Transverse colon (tissue), 4 donors: ENCODE results near the gene STK4. TPM values are rescaled to one million over a fixed set of nuclear protein-coding genes. Genes with fewer than 3 reads are reported as not detected.

ENCODE experiments used
- DNase-seq: peaks from one replicate; pipeline ENCODE4 v3.0.0-alpha.2; 2019
- H3K27ac ChIP-seq, 4 donors: fragments of 200-600 bp; sonication (generic); 2 replicates each; pipeline ENCODE4 v1.5.1; 2016 to 2018; ENCODE audit warnings: inconsistent platforms in 4 of 4
- H3K27me3 ChIP-seq: fragments of 200-600 bp; sonication (generic); 2 replicates; pipeline ENCODE4 v1.5.1; 2017; ENCODE audit warnings: inconsistent platforms
- H3K36me3 ChIP-seq, 4 donors: fragments of 200-600 bp; sonication (generic); 2 replicates each; pipeline ENCODE4 v1.5.1; 2017 to 2019; ENCODE audit warnings: inconsistent platforms in 4 of 4
- H3K4me1 ChIP-seq, 4 donors: fragments of 200-600 bp; sonication (generic); 2 replicates each; pipeline ENCODE4 v1.5.1; 2017 to 2020; ENCODE audit warnings: inconsistent platforms in 4 of 4
- H3K4me3 ChIP-seq, 4 donors: fragments of 200-600 bp; sonication (generic); 1 replicate in 1 of 4; 2 replicates in 3 of 4; pipeline versions ENCODE4 v1.5.1 to v1.6.1; 2017 to 2019; ENCODE audit warnings: inconsistent platforms in 4 of 4
- H3K9me3 ChIP-seq, 2 donors: fragments of 200-600 bp; sonication (generic); 2 replicates each; pipeline ENCODE4 v1.5.1; 2017 to 2019; ENCODE audit warnings: inconsistent platforms in 2 of 2
- EP300 ChIP-seq: sonication (generic); formaldehyde crosslinking; IDR thresholded peaks from one replicate; pipeline ENCODE4 v1.6.1; 2017; ENCODE audit warnings: antibody characterized with exemption, low read depth
- POLR2A ChIP-seq: fragments of 450-650 bp; IDR thresholded peaks from one replicate; pipeline ENCODE4 v1.6.1; 2016; ENCODE audit warnings: antibody characterized with exemption, mild to moderate bottlenecking, moderate library complexity
- POLR2AphosphoS5 ChIP-seq, 3 donors: sonication (generic); formaldehyde crosslinking; IDR thresholded peaks; one replicate each; pipeline ENCODE4 v1.6.1; 2016; ENCODE audit warnings: antibody characterized with exemption in 3 of 3
- WGBS, 2 donors: methylation state at CpG; one replicate each; pipeline ENCODE4 v1.1.5; 2018; ENCODE audit warnings: low coverage in 1 of 2; 5-methylcytosine and 5-hydroxymethylcytosine counted together
- in situ Hi-C, 4 donors: fragments of 200-750 bp; cut with MboI; loops; one replicate each; pipeline versions ENCODE4 v1.15.0 to v1.15.1; 2017; ENCODE audit warnings: low sequenced_read_pairs in 3 of 4, low pct_ligation_motif_present in 1 of 4, low pct_unique_long_range_greater_than_20kb in 1 of 4
- intact Hi-C: fragments of 100-400 bp; cut with DNase I; formaldehyde crosslinking; loops from one replicate; pipeline ENCODE4 v1.15.1; 2023; ENCODE audit warnings: low total_unique reads
- total RNA-seq, 4 donors: library from RNA; depleted of rRNA; stranded (reverse); fragments of >200 nt; gene quantifications; one replicate each; pipeline ENCODE4 v1.1.0, GENCODE V29; 2016
- TF ChIP-seq, protein P1 (sequence below), 5 experiments: fragments of 200-600 bp in 3 of 5; fragments of 450-650 bp in 2 of 5; sonication (generic) in 3 of 5; IDR thresholded peaks; 1 replicate in 2 of 5; 2 replicates in 3 of 5; pipeline ENCODE4 v1.5.1; 2016 to 2017; ENCODE audit warnings: antibody characterized with exemption in 5 of 5, inconsistent platforms in 3 of 5, mild to moderate bottlenecking in 2 of 5, moderate library complexity in 1 of 5

The STK4 gene
- total RNA-seq, 4 donors from 2014 or later, result 30.3 to 78.1 (median 38.3) TPM

GRCh38 chr20:45098103-45098773, 131.9 kb downstream of the STK4 start:
- Histone ChIP-seq H3K27ac (no peak overlapping the region), H3K4me3 (peak overlapping the region in 1 of 4 donors; percentile 26), H3K36me3 (no peaks in the 10 kb centered on the region), H3K27me3 (peaks cover 53% of the 10 kb centered on the region), H3K9me3 (no peaks in the 10 kb centered on the region), H3K4me1 (peaks cover 0 to 15% (median 10%) of the 10 kb centered on the region in 4 donors)
- no peak for DNase-seq
- WGBS, 2 donors, result 43% methylated on average over 23 of the region's 91 CpGs; no CpG with 5 or more reads in 1 of the 2 donors
- TF ChIP-seq EP300 (no peak), POLR2AphosphoS5 (IDR thresholded peaks at IDR 0.05) (no peak), POLR2A (no peak)
- TF ChIP-seq, protein P1, sequence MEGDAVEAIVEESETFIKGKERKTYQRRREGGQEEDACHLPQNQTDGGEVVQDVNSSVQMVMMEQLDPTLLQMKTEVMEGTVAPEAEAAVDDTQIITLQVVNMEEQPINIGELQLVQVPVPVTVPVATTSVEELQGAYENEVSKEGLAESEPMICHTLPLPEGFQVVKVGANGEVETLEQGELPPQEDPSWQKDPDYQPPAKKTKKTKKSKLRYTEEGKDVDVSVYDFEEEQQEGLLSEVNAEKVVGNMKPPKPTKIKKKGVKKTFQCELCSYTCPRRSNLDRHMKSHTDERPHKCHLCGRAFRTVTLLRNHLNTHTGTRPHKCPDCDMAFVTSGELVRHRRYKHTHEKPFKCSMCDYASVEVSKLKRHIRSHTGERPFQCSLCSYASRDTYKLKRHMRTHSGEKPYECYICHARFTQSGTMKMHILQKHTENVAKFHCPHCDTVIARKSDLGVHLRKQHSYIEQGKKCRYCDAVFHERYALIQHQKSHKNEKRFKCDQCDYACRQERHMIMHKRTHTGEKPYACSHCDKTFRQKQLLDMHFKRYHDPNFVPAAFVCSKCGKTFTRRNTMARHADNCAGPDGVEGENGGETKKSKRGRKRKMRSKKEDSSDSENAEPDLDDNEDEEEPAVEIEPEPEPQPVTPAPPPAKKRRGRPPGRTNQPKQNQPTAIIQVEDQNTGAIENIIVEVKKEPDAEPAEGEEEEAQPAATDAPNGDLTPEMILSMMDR (IDR thresholded peaks at IDR 0.05), result no peak
- in situ Hi-C loops, result loop anchor here in 1 of 4 donors (10.0 kb wide), 1 partner anchor 93 kb away; no protein-coding TSS in a partner anchor
- intact Hi-C loops, result no loop called here

DNA sequence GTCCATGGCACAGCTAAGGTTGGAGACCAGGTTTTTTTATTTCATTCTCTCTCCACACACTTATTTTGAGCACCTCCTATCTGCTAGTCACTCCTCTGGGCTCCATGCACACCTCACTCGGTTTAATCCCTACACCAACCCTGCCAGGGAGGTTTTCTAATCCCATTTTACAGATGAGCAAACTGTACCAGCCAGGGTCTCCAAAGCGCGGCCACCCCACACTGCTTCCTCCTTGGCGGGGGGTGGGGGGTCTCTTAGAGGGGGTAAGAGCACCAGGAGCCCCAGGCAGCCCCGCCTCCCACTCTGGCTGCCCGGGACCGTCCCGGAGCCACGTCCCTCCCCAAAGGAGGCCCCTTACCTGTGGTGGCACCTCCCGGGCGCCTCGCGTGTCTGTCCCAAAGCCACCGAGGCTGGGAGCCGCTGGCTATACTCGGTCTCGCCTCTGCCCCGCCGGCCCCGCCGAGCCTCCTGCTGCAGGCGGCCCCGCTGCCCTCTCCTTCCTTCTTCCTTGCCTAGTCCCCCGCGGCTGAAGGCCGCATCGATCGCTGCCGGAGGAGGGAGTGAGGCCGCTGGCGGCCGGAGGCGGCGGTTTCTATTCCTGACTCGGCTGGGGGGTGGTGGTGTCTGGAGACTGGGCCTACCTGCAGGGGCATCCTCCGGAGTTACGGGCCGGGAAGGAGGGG, 134.4 kb downstream of the STK4 start, which contains the start of gene KCNS1:
TSS of gene KCNS1 (minus strand) at position 565 of the 683 bp plus-strand sequence. CDS start 1,891 bp downstream, outside the sequence.
- intact Hi-C loops, result no loop called here
- Histone ChIP-seq H3K9me3 (no peaks in the 10 kb centered on the region), H3K27ac (no peak within 1 kb of the TSS), H3K36me3 (no peaks in the 10 kb centered on the region), H3K4me1 (peaks cover 0 to 15% (median 10%) of the 10 kb centered on the region in 4 donors), H3K27me3 (peaks cover 53% of the 10 kb centered on the region), H3K4me3 (peak within 1 kb of the TSS in 1 of 4 donors; percentile 6)
- in situ Hi-C loops, result loop anchor here in 1 of 4 donors (25.0 kb wide), 1 partner anchor 187 kb away; no protein-coding TSS in a partner anchor
- 22% methylated on average over 25 of the region's 38 CpGs; no CpG with 5 or more reads in 1 of the 2 donors for WGBS, 2 donors
- no peak for TF ChIP-seq POLR2AphosphoS5 (IDR thresholded peaks at IDR 0.05)
- TF ChIP-seq, protein P1 (IDR thresholded peaks at IDR 0.05), result no peak
- no peak for TF ChIP-seq EP300
- TF ChIP-seq POLR2A, result no peak
- no peak for DNase-seq

GRCh38 chr20:45101333-45101850, 135.1 kb downstream of the STK4 start:
- Histone ChIP-seq H3K4me1 (peaks cover 0 to 15% (median 10%) of the 10 kb centered on the region in 4 donors), H3K4me3 (no peak overlapping the region), H3K27ac (no peak overlapping the region), H3K27me3 (peaks cover 48% of the 10 kb centered on the region), H3K9me3 (no peaks in the 10 kb centered on the region), H3K36me3 (no peaks in the 10 kb centered on the region)
- intact Hi-C loops (no loop called here), in situ Hi-C loops (loop anchor here in 1 of 4 donors (25.0 kb wide), 1 partner anchor 186 kb away; no protein-coding TSS in a partner anchor)
- DNase-seq, result no peak
- WGBS, 2 donors, result 78% methylated on average over 6 of the region's 6 CpGs; no CpG with 5 or more reads in 1 of the 2 donors
- no peak for TF ChIP-seq POLR2A
- TF ChIP-seq, protein P1 (IDR thresholded peaks at IDR 0.05), result no peak

DNA sequence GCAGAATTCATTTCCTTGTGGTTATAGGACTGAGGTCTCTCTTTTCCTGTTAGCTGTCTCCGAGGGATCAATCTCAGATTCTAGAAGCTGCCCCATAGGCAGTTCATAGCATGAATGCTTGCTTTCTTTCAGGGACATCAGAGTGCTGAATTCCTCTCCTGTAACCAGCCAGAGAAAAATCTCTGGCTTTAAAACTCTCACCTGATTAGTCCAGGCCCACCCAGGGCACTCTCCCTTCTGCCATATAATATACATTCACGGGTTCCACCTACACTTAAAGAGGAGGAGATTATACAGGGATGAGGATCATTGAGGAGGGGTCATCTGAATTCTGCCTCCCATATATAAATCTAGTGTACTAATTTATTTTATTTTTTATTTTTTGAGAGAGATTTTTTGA, 136.8 kb downstream of the STK4 start:
- no peaks in the 10 kb centered on the region for H3K9me3 ChIP-seq
- intact Hi-C loops (no loop called here), in situ Hi-C loops (loop anchor here in 1 of 4 donors (25.0 kb wide), 1 partner anchor 184 kb away; no protein-coding TSS in a partner anchor)
- 78% methylated on average over 2 of the region's 2 CpGs; no CpG with 5 or more reads in 1 of the 2 donors for WGBS, 2 donors
- H3K27ac ChIP-seq, result no peak overlapping the region
- no peak for TF ChIP-seq POLR2A
- no peak for TF ChIP-seq EP300
- TF ChIP-seq POLR2AphosphoS5 (IDR thresholded peaks at IDR 0.05), result no peak
- TF ChIP-seq, protein P1 (IDR thresholded peaks at IDR 0.05), result no peak
- H3K4me3 ChIP-seq, result no peak overlapping the region
- DNase-seq, result no peak
- peaks cover 42% of the 10 kb centered on the region for H3K27me3 ChIP-seq
- H3K4me1 ChIP-seq, result peaks cover 0 to 10% (median 6%) of the 10 kb centered on the region in 4 donors
- H3K36me3 ChIP-seq, result no peaks in the 10 kb centered on the region
